DND-41 (cell line): ENCODE data around the gene KCNN3.

Experiments used
- ATAC-seq: fragments of 200-7000 bp; cut with Tn5 transposase; 3 replicates; pipeline ENCODE4 v1.9.1; 2021; ENCODE audit warnings: low read depth; ENCODE audit not compliant: insufficient read depth
- DNase-seq: peaks from one replicate; pipeline ENCODE4 v3.0.0-alpha.2; 2020
- H2AFZ ChIP-seq: 2 replicates; pipeline ENCODE4 v1.6.0; 2012; ENCODE audit warnings: low read depth, low read length
- H3K27ac ChIP-seq: 2 replicates; pipeline ENCODE4 v1.5.1; 2012; ENCODE audit warnings: low read length, inconsistent platforms
- H3K27me3 ChIP-seq: fragments of 200-600 bp; sonication (generic); 2 replicates; pipeline ENCODE4 v1.6.0; 2012; ENCODE audit warnings: low read length, mild to moderate bottlenecking, inconsistent platforms; ENCODE audit not compliant: insufficient read depth, poor library complexity
- H3K36me3 ChIP-seq: 2 replicates; pipeline ENCODE4 v1.5.1; 2012; ENCODE audit warnings: low read length, inconsistent platforms; ENCODE audit not compliant: insufficient read depth
- H3K4me1 ChIP-seq: 2 replicates; pipeline ENCODE4 v1.5.1; 2012; ENCODE audit warnings: mild to moderate bottlenecking, low read length; ENCODE audit not compliant: insufficient read depth
- H3K4me2 ChIP-seq: 2 replicates; pipeline ENCODE4 v1.6.0; 2012; ENCODE audit warnings: mild to moderate bottlenecking, moderate library complexity, low read length, inconsistent platforms; ENCODE audit not compliant: insufficient read depth
- H3K4me3 ChIP-seq, 2 experiments: fragments of 200-600 bp in 1 of 2; shearing (Covaris generic) in 1 of 2; 2 replicates each; pipeline ENCODE4 v1.5.1; 2012 to 2016; ENCODE audit warnings: inconsistent platforms in 2 of 2, low read length in 2 of 2, mild to moderate bottlenecking in 2 of 2, low read depth in 1 of 2, moderate library complexity in 1 of 2
- H3K79me2 ChIP-seq: 2 replicates; pipeline ENCODE4 v1.6.0; 2012; ENCODE audit warnings: low read length, inconsistent platforms; ENCODE audit not compliant: insufficient read depth
- H3K9ac ChIP-seq: 2 replicates; pipeline ENCODE4 v1.6.0; 2012; ENCODE audit warnings: low read depth, mild to moderate bottlenecking, inconsistent platforms, low read length, moderate library complexity
- H3K9me3 ChIP-seq: 2 replicates; pipeline ENCODE4 v1.5.1; 2012; ENCODE audit warnings: low read length, moderate library complexity, mild to moderate bottlenecking, inconsistent platforms; ENCODE audit not compliant: insufficient read depth, severe bottlenecking
- H4K20me1 ChIP-seq: 2 replicates; pipeline ENCODE4 v1.6.0; 2012; ENCODE audit warnings: low read length; ENCODE audit not compliant: insufficient read depth
- CTCF ChIP-seq: IDR thresholded peaks from 2 replicates; pipeline ENCODE4 v1.5.1; 2012; ENCODE audit warnings: borderline replicate concordance, low read length, moderate library complexity, mild to moderate bottlenecking; ENCODE audit not compliant: poor library complexity, severe bottlenecking; ENCODE audit errors: extremely low read depth
- EZH2 ChIP-seq: IDR thresholded peaks from 3 replicates; pipeline ENCODE4 v1.6.1; 2012; ENCODE audit warnings: borderline replicate concordance, low read depth, mild to moderate bottlenecking, moderate library complexity, low read length, inconsistent platforms; ENCODE audit not compliant: severe bottlenecking

KCNN3 gene

DNA sequence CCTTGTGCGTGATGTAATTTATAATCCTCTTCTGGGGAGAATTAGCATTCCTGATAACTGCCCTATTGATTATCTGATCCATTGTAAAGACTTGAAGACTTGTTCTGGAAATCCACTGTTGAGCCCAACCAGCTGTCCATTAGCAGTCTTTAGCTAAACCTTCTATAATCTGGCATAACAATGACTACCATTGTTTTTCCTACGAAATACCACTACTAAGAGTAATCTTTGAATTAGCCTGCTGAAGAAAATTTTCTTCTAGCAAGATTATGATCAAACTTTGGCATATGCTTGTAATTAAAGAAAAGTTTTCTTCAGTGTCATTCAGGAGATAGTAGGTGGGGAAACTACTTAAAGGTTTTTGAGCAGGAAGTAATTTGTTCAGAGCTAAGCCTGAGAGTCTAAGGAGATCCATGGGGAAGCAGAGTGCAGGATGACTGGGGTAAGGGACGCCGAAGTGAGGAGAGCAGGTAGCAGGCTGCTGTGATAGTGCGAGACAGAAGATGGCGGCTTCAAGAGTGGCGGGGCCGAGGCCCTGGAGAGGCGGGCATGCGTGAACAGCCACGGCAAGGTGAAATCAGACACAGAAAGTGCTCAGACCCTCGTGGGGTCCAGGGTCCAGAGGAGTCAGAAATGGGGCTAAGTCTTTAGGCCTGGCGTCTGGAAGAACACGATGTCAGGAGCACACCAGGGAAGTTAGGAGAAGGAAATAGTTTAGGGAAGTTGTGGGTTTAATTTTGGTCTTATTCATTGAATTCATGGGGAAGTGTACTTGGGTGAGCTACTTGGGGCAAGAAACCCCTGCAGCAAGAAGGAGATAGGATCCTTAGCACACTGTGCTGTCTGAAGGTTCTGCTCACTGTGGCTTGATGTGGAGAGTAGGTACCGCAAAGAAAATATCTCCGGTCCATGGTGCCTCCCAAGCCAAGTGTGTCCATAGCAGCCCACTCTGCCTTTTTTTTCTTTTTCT lies 149.5 kb downstream of the KCNN3 start:
- no peaks in the 10 kb centered on the region for H3K36me3 ChIP-seq
- H3K27ac ChIP-seq, result no peak overlapping the region
- no peaks in the 10 kb centered on the region for H3K9me3 ChIP-seq
- ATAC-seq (no peak), DNase-seq (no peak)
- no peaks in the 10 kb centered on the region for H3K4me1 ChIP-seq
- no peak overlapping the region for H3K9ac ChIP-seq
- H2AFZ ChIP-seq, result no peak overlapping the region
- no peak for TF ChIP-seq EZH2
- no peak for TF ChIP-seq CTCF
- H3K4me2 ChIP-seq, result no peak overlapping the region
- H3K79me2 ChIP-seq, result no peaks in the 10 kb centered on the region
- no peaks in the 10 kb centered on the region for H4K20me1 ChIP-seq
- no peak overlapping the region for H3K4me3 ChIP-seq
- no peaks in the 10 kb centered on the region for H3K27me3 ChIP-seq

DNA sequence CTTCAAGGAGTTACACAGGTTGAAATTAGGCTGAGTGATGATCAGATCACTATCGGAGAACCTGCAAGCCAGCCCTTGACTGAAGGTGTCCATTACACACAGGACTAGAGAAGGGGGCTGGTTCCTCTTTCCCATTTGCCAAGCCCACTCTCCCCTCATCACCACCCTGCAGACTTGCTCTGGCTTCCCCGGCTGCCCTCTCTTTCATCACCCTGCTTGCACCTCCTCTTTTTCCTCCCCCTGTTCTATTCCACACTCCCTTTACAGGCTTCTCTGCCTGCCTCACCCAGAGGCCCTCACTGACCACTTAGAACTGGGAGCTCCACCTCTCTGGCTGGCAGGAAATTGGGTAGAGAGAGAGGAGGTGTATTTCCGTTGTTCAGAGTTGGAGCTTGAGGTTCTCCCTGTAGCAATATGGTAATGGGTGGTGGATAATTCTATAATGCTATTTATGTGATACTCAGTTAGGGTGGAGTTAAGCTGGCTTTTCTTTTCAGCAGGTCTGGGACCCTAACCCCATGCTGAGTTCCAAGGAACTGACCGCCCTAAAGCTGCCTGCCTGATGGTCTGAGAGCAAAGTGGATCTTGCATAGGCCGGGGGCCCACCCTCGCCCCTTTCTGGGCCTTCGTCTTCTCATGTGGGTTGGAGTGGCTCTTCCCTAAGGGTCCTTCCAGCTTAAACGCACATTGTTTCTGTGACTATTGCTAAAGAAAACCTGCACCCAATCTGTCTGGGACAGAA lies 150.3 kb downstream of the KCNN3 start:
- Histone ChIP-seq H3K79me2 (no peaks in the 10 kb centered on the region), H3K36me3 (no peaks in the 10 kb centered on the region), H2AFZ (no peak overlapping the region), H3K4me3 (no peak overlapping the region), H3K27ac (no peak overlapping the region), H3K4me1 (no peaks in the 10 kb centered on the region), H4K20me1 (no peaks in the 10 kb centered on the region), H3K27me3 (no peaks in the 10 kb centered on the region), H3K4me2 (no peak overlapping the region), H3K9ac (no peak overlapping the region), H3K9me3 (no peaks in the 10 kb centered on the region)
- TF ChIP-seq EZH2, result no peak
- no peak for TF ChIP-seq CTCF
- DNase-seq (no peak), ATAC-seq (no peak)

GRCh38 chr1:154718566-154718965 lies 151.5 kb downstream of the KCNN3 start:
- H3K79me2 ChIP-seq, result no peaks in the 10 kb centered on the region
- H3K4me1 ChIP-seq, result no peaks in the 10 kb centered on the region
- H3K36me3 ChIP-seq, result no peaks in the 10 kb centered on the region
- no peak overlapping the region for H3K9ac ChIP-seq
- no peak overlapping the region for H2AFZ ChIP-seq
- H3K9me3 ChIP-seq, result no peaks in the 10 kb centered on the region
- TF ChIP-seq EZH2 (no peak), CTCF (no peak)
- H3K27me3 ChIP-seq, result no peaks in the 10 kb centered on the region
- ATAC-seq, result no peak
- H3K27ac ChIP-seq, result no peak overlapping the region
- no peak overlapping the region for H3K4me2 ChIP-seq
- no peak for DNase-seq
- no peaks in the 10 kb centered on the region for H4K20me1 ChIP-seq
- H3K4me3 ChIP-seq, result no peak overlapping the region
